ENCODE data around the gene CNIH3.

The CNIH3 gene

GRCh38 chr1:224767676-224768075, 151.6 kb downstream of the CNIH3 start:
- no peaks in the 10 kb centered on the region for H3K9me3 ChIP-seq (ENCODE audit: insufficient read depth, low read depth, low read length)
- H3K27me3 ChIP-seq (ENCODE audit: insufficient read depth, low read length): no peaks in the 10 kb centered on the region
- H3K4me3 ChIP-seq (ENCODE audit: low read length): no peak overlapping the region
- H3K27ac ChIP-seq (ENCODE audit: low read length): no peak overlapping the region
- H3K4me1 ChIP-seq (ENCODE audit: insufficient read depth, low read length): peaks cover 5% of the 10 kb centered on the region; the same call in 1 of the 2 replicates
- no peaks in the 10 kb centered on the region for H3K36me3 ChIP-seq (ENCODE audit: insufficient read depth, low read depth, low read length)
- no peak overlapping the region for H3K9ac ChIP-seq (ENCODE audit: low read depth, low read length)

DNA sequence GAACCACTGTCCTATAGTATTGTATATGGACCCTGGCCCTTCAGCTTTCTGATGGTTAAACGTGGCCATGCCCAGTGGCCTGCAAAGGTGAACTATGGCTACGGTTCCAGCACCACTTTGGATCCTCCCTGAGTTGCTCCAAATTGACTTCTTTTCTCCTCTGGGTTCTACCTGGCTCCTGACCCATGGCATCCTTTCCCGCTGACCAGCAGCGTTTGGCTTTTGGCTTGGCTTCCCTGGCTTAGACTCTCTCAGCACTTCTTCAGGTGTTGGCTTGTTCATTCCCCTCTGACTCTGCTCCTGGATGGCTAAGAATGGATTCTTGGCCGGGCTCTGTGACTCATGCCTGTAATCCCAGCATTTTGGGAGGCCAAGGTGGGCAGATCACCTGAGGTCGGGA, 152.9 kb downstream of the CNIH3 start:
- Histone ChIP-seq H3K27ac (ENCODE audit: low read length) (no peak overlapping the region), H3K9ac (ENCODE audit: low read depth, low read length) (no peak overlapping the region), H3K9me3 (ENCODE audit: insufficient read depth, low read depth, low read length) (no peaks in the 10 kb centered on the region)

GRCh38 chr1:224769452-224770335, 153.6 kb downstream of the CNIH3 start:
- Histone ChIP-seq H3K27me3 (ENCODE audit: insufficient read depth, low read length) (no peaks in the 10 kb centered on the region), H3K4me1 (ENCODE audit: insufficient read depth, low read length) (peaks cover 5% of the 10 kb centered on the region; the same call in 1 of the 2 replicates), H3K4me3 (ENCODE audit: low read length) (no peak overlapping the region), H3K9me3 (ENCODE audit: insufficient read depth, low read depth, low read length) (no peaks in the 10 kb centered on the region), H3K27ac (ENCODE audit: low read length) (no peak overlapping the region), H3K9ac (ENCODE audit: low read depth, low read length) (no peak overlapping the region), H3K36me3 (ENCODE audit: insufficient read depth, low read depth, low read length) (no peaks in the 10 kb centered on the region)

More for the DNA sequence above, 152.9 kb downstream of the CNIH3 start:
- H3K36me3 ChIP-seq (ENCODE audit: insufficient read depth, low read depth, low read length): no peaks in the 10 kb centered on the region
- no peaks in the 10 kb centered on the region for H3K27me3 ChIP-seq (ENCODE audit: insufficient read depth, low read length)
- H3K4me1 ChIP-seq (ENCODE audit: insufficient read depth, low read length): peaks cover 5% of the 10 kb centered on the region; the same call in 1 of the 2 replicates
- no peak overlapping the region for H3K4me3 ChIP-seq (ENCODE audit: low read length)

GRCh38 chr1:224770336-224770693, 154.2 kb downstream of the CNIH3 start:
- H3K4me3 ChIP-seq (ENCODE audit: low read length): no peak overlapping the region
- peaks cover 5% of the 10 kb centered on the region; the same call in 1 of the 2 replicates for H3K4me1 ChIP-seq (ENCODE audit: insufficient read depth, low read length)
- H3K9me3 ChIP-seq (ENCODE audit: insufficient read depth, low read depth, low read length): no peaks in the 10 kb centered on the region
- H3K36me3 ChIP-seq (ENCODE audit: insufficient read depth, low read depth, low read length): no peaks in the 10 kb centered on the region
- H3K9ac ChIP-seq (ENCODE audit: low read depth, low read length): no peak overlapping the region
- no peak overlapping the region for H3K27ac ChIP-seq (ENCODE audit: low read length)
- no peaks in the 10 kb centered on the region for H3K27me3 ChIP-seq (ENCODE audit: insufficient read depth, low read length)

- H3K27me3 ChIP-seq (ENCODE audit: insufficient read depth, low read length): no peaks in the 10 kb centered on the region
- no peak overlapping the region for H3K27ac ChIP-seq (ENCODE audit: low read length)
- H3K4me3 ChIP-seq (ENCODE audit: low read length): no peak overlapping the region
- peaks cover 1% of the 10 kb centered on the region; the same call in 1 of the 2 replicates for H3K4me1 ChIP-seq (ENCODE audit: insufficient read depth, low read length)
- no peaks in the 10 kb centered on the region for H3K36me3 ChIP-seq (ENCODE audit: insufficient read depth, low read depth, low read length)
- H3K9ac ChIP-seq (ENCODE audit: low read depth, low read length): no peak overlapping the region
- H3K9me3 ChIP-seq (ENCODE audit: insufficient read depth, low read depth, low read length): no peaks in the 10 kb centered on the region
Measured at GRCh38 chr1:224773646-224774045, 157.5 kb downstream of the CNIH3 start.

DNA sequence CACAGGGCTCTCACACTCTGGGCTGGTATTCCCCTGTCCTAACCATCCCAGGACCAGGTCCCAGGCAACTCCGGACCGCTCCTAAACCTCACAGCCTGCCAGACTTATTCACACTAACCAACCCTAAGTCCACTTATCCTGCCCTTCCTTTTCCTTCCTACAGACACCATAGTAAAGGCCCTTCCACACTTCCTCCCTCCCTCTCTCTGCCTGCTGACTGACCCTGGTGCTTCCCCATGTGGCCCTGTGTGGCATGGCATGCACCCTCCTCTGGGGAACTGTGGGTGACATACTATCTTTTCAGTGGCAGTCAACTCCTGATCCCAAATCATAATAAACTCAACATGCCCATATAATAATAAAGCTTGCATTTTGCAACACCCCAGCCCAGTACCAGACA, 158.3 kb downstream of the CNIH3 start:
- Histone ChIP-seq H3K36me3 (ENCODE audit: insufficient read depth, low read depth, low read length) (no peaks in the 10 kb centered on the region), H3K4me1 (ENCODE audit: insufficient read depth, low read length) (peaks cover 8% of the 10 kb centered on the region), H3K27ac (ENCODE audit: low read length) (no peak overlapping the region), H3K9ac (ENCODE audit: low read depth, low read length) (no peak overlapping the region), H3K27me3 (ENCODE audit: insufficient read depth, low read length) (no peaks in the 10 kb centered on the region), H3K9me3 (ENCODE audit: insufficient read depth, low read depth, low read length) (no peaks in the 10 kb centered on the region), H3K4me3 (ENCODE audit: low read length) (no peak overlapping the region)

- H3K9ac ChIP-seq (ENCODE audit: low read depth, low read length): no peak overlapping the region
- H3K4me3 ChIP-seq (ENCODE audit: low read length): no peak overlapping the region
- H3K27ac ChIP-seq (ENCODE audit: low read length): no peak overlapping the region
- H3K9me3 ChIP-seq (ENCODE audit: insufficient read depth, low read depth, low read length): no peaks in the 10 kb centered on the region
- no peaks in the 10 kb centered on the region for H3K36me3 ChIP-seq (ENCODE audit: insufficient read depth, low read depth, low read length)
- H3K27me3 ChIP-seq (ENCODE audit: insufficient read depth, low read length): 0 out of 2 replicates have a peak, but pooled peaks cover 2% of the 10 kb centered on the region
- H3K4me1 ChIP-seq (ENCODE audit: insufficient read depth, low read length): peaks cover 19% of the 10 kb centered on the region
Measured at GRCh38 chr1:224777180-224777579, 161.1 kb downstream of the CNIH3 start.

GRCh38 chr1:224779536-224779935, 163.4 kb downstream of the CNIH3 start:
- Histone ChIP-seq H3K27ac (ENCODE audit: low read length) (no peak overlapping the region), H3K9ac (ENCODE audit: low read depth, low read length) (no peak overlapping the region), H3K4me1 (ENCODE audit: insufficient read depth, low read length) (peaks cover 19% of the 10 kb centered on the region), H3K4me3 (ENCODE audit: low read length) (peak overlapping the region; percentile 53; the same call in 1 of the 2 replicates), H3K27me3 (ENCODE audit: insufficient read depth, low read length) (0 out of 2 replicates have a peak, but pooled peaks cover 6% of the 10 kb centered on the region), H3K36me3 (ENCODE audit: insufficient read depth, low read depth, low read length) (no peaks in the 10 kb centered on the region), H3K9me3 (ENCODE audit: insufficient read depth, low read depth, low read length) (no peaks in the 10 kb centered on the region)

GRCh38 chr1:224780736-224781135, 164.6 kb downstream of the CNIH3 start:
- H3K27me3 ChIP-seq (ENCODE audit: insufficient read depth, low read length): 0 out of 2 replicates have a peak, but pooled peaks cover 6% of the 10 kb centered on the region
- H3K9ac ChIP-seq (ENCODE audit: low read depth, low read length): no peak overlapping the region
- peaks cover 19% of the 10 kb centered on the region for H3K4me1 ChIP-seq (ENCODE audit: insufficient read depth, low read length)
- H3K4me3 ChIP-seq (ENCODE audit: low read length): no peak overlapping the region; the same call in 1 of the 2 replicates
- no peaks in the 10 kb centered on the region for H3K9me3 ChIP-seq (ENCODE audit: insufficient read depth, low read depth, low read length)
- no peaks in the 10 kb centered on the region for H3K36me3 ChIP-seq (ENCODE audit: insufficient read depth, low read depth, low read length)
- no peak overlapping the region for H3K27ac ChIP-seq (ENCODE audit: low read length)

DNA sequence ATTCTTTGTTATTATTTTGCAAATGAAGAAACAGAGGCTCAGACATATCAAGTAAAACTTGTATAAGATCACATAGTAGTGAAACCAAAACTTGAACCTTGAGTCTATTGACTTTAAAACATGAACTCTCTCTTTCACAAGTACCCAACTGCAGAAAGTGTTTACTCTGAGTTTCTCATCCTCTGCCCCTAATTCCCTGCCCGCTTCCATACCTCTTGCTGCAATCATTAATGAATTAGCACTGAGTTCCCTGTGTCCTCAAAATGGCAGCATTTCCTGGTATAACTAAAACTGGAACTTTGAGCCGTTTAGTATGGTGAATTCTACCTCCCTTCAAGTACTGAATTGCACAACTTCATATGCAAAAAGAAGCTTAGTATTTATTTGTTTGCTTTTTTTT, 165.7 kb downstream of the CNIH3 start:
- H3K9ac ChIP-seq (ENCODE audit: low read depth, low read length): no peak overlapping the region
- peaks cover 19% of the 10 kb centered on the region for H3K4me1 ChIP-seq (ENCODE audit: insufficient read depth, low read length)
- H3K36me3 ChIP-seq (ENCODE audit: insufficient read depth, low read depth, low read length): no peaks in the 10 kb centered on the region
- H3K27me3 ChIP-seq (ENCODE audit: insufficient read depth, low read length): 0 out of 2 replicates have a peak, but pooled peaks cover 6% of the 10 kb centered on the region
- H3K27ac ChIP-seq (ENCODE audit: low read length): no peak overlapping the region
- H3K4me3 ChIP-seq (ENCODE audit: low read length): no peak overlapping the region
- no peaks in the 10 kb centered on the region for H3K9me3 ChIP-seq (ENCODE audit: insufficient read depth, low read depth, low read length)

DNA sequence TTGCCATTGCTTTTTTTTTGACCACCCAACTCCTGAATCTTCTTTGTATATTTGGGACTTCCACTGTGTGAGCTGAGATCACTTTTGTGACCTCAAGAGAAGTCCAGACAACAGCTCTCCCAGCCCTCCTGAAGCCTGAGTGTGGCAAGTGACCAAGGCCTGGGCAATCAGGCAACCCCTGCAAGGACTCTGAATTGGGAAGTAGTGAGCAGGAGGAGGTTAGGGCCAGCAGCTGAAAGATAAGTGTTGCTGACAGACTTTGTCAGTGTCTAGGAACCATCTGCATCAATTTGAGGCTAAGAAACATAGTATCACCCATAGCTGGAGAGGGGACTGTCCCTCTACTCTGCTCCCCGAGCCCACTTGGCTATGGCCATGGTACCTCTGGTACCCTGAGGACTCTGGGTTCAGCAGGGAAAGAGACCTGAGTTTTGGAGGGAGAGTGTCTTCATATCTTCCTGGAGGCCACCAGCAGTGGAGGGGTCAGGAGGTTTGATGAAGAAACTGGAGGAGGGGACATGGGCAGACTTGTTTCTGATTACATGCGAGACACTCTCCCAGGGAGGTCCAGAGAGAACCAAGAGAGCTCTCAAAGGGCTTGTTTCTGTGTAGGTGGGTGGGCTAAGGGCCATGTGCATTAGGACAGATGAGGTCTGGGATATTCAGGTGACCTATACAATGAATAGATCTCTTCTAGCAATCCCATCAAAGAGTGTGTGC, 166.3 kb downstream of the CNIH3 start:
- Histone ChIP-seq H3K27me3 (ENCODE audit: insufficient read depth, low read length) (0 out of 2 replicates have a peak, but pooled peaks cover 6% of the 10 kb centered on the region), H3K4me3 (ENCODE audit: low read length) (no peak overlapping the region), H3K9ac (ENCODE audit: low read depth, low read length) (no peak overlapping the region), H3K9me3 (ENCODE audit: insufficient read depth, low read depth, low read length) (no peaks in the 10 kb centered on the region), H3K27ac (ENCODE audit: low read length) (no peak overlapping the region), H3K4me1 (ENCODE audit: insufficient read depth, low read length) (peaks cover 19% of the 10 kb centered on the region), H3K36me3 (ENCODE audit: insufficient read depth, low read depth, low read length) (no peaks in the 10 kb centered on the region)

Measured in iPS-20b (cell line).